ENCODE measurements around the gene TYW3.

Gene TYW3

GRCh38 chr1:74690364-74690696, 42.6 kb upstream of the TYW3 start:
- H3K27ac ChIP-seq, result no peak overlapping the region
- no peaks in the 10 kb centered on the region for H3K27me3 ChIP-seq (replicated peaks)
- in situ Hi-C loops (cut with HindIII; ENCODE audit: low pct_ligation_motif_present, low sequenced_read_pairs), result no loop called here
- no peak for TF ChIP-seq CTCF (IDR thresholded peaks at IDR 0.05; ENCODE audit: low read depth, low read length, missing control alignments)
- no peak overlapping the region for H3K4me3 ChIP-seq (ENCODE audit: low read depth, low read length)
- no peaks in the 10 kb centered on the region for H3K36me3 ChIP-seq (replicated peaks)
- DNase-seq, result no peak

- Histone ChIP-seq H3K4me3 (ENCODE audit: low read depth, low read length) (no peak overlapping the region), H3K27ac (no peak overlapping the region), H3K27me3 (replicated peaks) (no peaks in the 10 kb centered on the region), H3K36me3 (replicated peaks) (no peaks in the 10 kb centered on the region)
- no peak for TF ChIP-seq CTCF (IDR thresholded peaks at IDR 0.05; ENCODE audit: low read depth, low read length, missing control alignments)
- no peak for DNase-seq
- in situ Hi-C loops (cut with HindIII; ENCODE audit: low pct_ligation_motif_present, low sequenced_read_pairs), result no loop called here
Measured at GRCh38 chr1:74690909-74691308, 42.0 kb upstream of the TYW3 start.

- no peak for TF ChIP-seq CTCF (IDR thresholded peaks at IDR 0.05; ENCODE audit: low read depth, low read length, missing control alignments)
- Histone ChIP-seq H3K27ac (no peak overlapping the region), H3K36me3 (replicated peaks) (no peaks in the 10 kb centered on the region), H3K27me3 (replicated peaks) (no peaks in the 10 kb centered on the region), H3K4me3 (ENCODE audit: low read depth, low read length) (no peak overlapping the region)
- in situ Hi-C loops (cut with HindIII; ENCODE audit: low pct_ligation_motif_present, low sequenced_read_pairs), result no loop called here
- DNase-seq, result peak; percentile 10
Measured at GRCh38 chr1:74693473-74693872, 39.5 kb upstream of the TYW3 start.

DNA sequence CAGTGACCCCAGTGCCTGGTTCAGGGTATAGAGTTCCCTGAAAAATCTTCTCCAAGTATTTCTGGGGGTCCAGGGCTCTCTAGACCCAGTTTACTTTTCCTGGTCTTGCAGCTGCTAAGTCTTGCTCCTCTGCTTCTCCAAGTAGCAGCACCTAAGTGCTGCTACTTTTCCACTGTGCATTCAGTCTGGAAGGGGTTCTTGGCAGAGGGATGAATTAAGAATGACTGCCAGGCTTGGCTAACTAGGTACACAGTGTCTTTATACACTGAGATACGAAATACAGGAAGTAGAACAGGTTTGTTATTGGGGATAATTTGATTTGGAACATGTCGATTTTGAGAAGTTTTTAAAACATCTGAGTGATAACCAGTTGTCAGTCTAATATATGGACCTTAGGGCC, 35.1 kb upstream of the TYW3 start:
- Histone ChIP-seq H3K4me3 (ENCODE audit: low read depth, low read length) (no peak overlapping the region), H3K27ac (no peak overlapping the region), H3K36me3 (replicated peaks) (no peaks in the 10 kb centered on the region), H3K27me3 (replicated peaks) (no peaks in the 10 kb centered on the region)
- no peak for DNase-seq
- TF ChIP-seq CTCF (IDR thresholded peaks at IDR 0.05; ENCODE audit: low read depth, low read length, missing control alignments), result no peak
- in situ Hi-C loops (cut with HindIII; ENCODE audit: low pct_ligation_motif_present, low sequenced_read_pairs), result no loop called here

GRCh38 chr1:74699331-74699730, 33.6 kb upstream of the TYW3 start:
- in situ Hi-C loops (cut with HindIII; ENCODE audit: low pct_ligation_motif_present, low sequenced_read_pairs), result no loop called here
- DNase-seq, result no peak
- TF ChIP-seq CTCF (IDR thresholded peaks at IDR 0.05; ENCODE audit: low read depth, low read length, missing control alignments), result no peak
- Histone ChIP-seq H3K27me3 (replicated peaks) (no peaks in the 10 kb centered on the region), H3K27ac (no peak overlapping the region), H3K36me3 (replicated peaks) (no peaks in the 10 kb centered on the region), H3K4me3 (ENCODE audit: low read depth, low read length) (no peak overlapping the region)

- Histone ChIP-seq H3K4me3 (ENCODE audit: low read depth, low read length) (no peak overlapping the region), H3K27me3 (replicated peaks) (no peaks in the 10 kb centered on the region), H3K27ac (no peak overlapping the region), H3K36me3 (replicated peaks) (peaks cover 6% of the 10 kb centered on the region)
- TF ChIP-seq CTCF (IDR thresholded peaks at IDR 0.05; ENCODE audit: low read depth, low read length, missing control alignments), result no peak
- in situ Hi-C loops (cut with HindIII; ENCODE audit: low pct_ligation_motif_present, low sequenced_read_pairs), result no loop called here
- DNase-seq, result no peak
Measured at GRCh38 chr1:74703386-74704182, 29.4 kb upstream of the TYW3 start.
